Smooth muscle cell (in vitro differentiated cells): ENCODE measurements around the gene CETP. TPM values are rescaled to one million over a fixed set of nuclear protein-coding genes. Genes with fewer than 3 reads are reported as not detected.

Source experiments
- DNase-seq: peaks from one replicate; lab custom pipeline; 2025; ENCODE audit not compliant: unreplicated experiment; lab: John Stamatoyannopoulos, UW
- H2AFZ ChIP-seq: fragments of 200-600 bp; sonication (generic); 2 replicates; pipeline ENCODE4 v1.6.0; 2016; ENCODE audit warnings: antibody characterized with exemption, low read depth, mild to moderate bottlenecking
- H3F3A ChIP-seq: fragments of 200-600 bp; sonication (generic); 2 replicates; pipeline ENCODE4 v1.6.0; 2017; ENCODE audit warnings: antibody characterized with exemption, low read depth
- H3K27ac ChIP-seq: fragments of 200-600 bp; sonication (generic); 2 replicates; pipeline ENCODE4 v1.5.1; 2016; ENCODE audit warnings: low read depth, mild to moderate bottlenecking
- H3K27me3 ChIP-seq: fragments of 200-600 bp; sonication (generic); 2 replicates; pipeline ENCODE4 v1.6.1; 2016; ENCODE audit warnings: low read depth, mild to moderate bottlenecking
- H3K36me3 ChIP-seq: fragments of 200-600 bp; sonication (generic); 2 replicates; pipeline ENCODE4 v1.5.1; 2016; ENCODE audit warnings: low read depth
- H3K4me1 ChIP-seq: fragments of 200-600 bp; sonication (generic); 2 replicates; pipeline ENCODE4 v1.5.1; 2016; ENCODE audit warnings: low read depth
- H3K4me2 ChIP-seq: fragments of 200-600 bp; sonication (generic); 2 replicates; pipeline ENCODE4 v1.6.0; 2016; ENCODE audit warnings: mild to moderate bottlenecking
- H3K4me3 ChIP-seq: fragments of 200-600 bp; sonication (generic); 2 replicates; pipeline ENCODE4 v1.5.1; 2016; ENCODE audit warnings: mild to moderate bottlenecking
- H3K79me2 ChIP-seq: fragments of 200-600 bp; sonication (generic); 2 replicates; pipeline ENCODE4 v1.6.0; 2016; ENCODE audit warnings: low read depth, mild to moderate bottlenecking
- H3K9ac ChIP-seq: fragments of 200-600 bp; sonication (generic); 2 replicates; pipeline ENCODE4 v1.6.0; 2016; ENCODE audit warnings: low read depth
- H3K9me3 ChIP-seq: fragments of 200-600 bp; sonication (generic); replicated peaks from 2 replicates; pipeline ENCODE4 v1.5.1; 2016; ENCODE audit warnings: low read depth
- H4K20me1 ChIP-seq: fragments of 200-600 bp; sonication (generic); 2 replicates; pipeline ENCODE4 v1.6.0; 2016; ENCODE audit warnings: low read depth
- CTCF ChIP-seq: fragments of 200-600 bp; sonication (generic); IDR thresholded peaks from 2 replicates; pipeline ENCODE4 v1.5.1; 2017; ENCODE audit warnings: borderline replicate concordance, mild to moderate bottlenecking, antibody characterized with exemption; ENCODE audit not compliant: insufficient read depth, poor library complexity, severe bottlenecking
- WGBS: methylation state at CpG from one replicate; pipeline ENCODE4 v1.1.7; 2016; ENCODE audit warnings: low lambda C conversion rate; 5-methylcytosine and 5-hydroxymethylcytosine counted together
- polyA plus RNA-seq: library from polyadenylated mRNA; unstranded; fragments of >200 nt; fragmentation: Nextera tagmentation; extraction: Ambion mirVana; gene quantifications from 2 replicates; pipeline ENCODE4 v1.2.1, GENCODE V29; 2016
- total RNA-seq: library from RNA; depleted of rRNA; stranded (reverse); fragments of >200 nt; gene quantifications from 2 replicates; pipeline ENCODE4 v1.2.3, GENCODE V29; 2014

The CETP gene
- total and polyA plus RNA-seq, 2 experiments from 2014 or later = not detected

- WGBS = 60% methylated on average over 2 of the region's 2 CpGs
These were observed 31.5 kb downstream of the CETP start for GRCh38 chr16:56993204-56993603.

GRCh38 chr16:56994311-56994710, 32.6 kb downstream of the CETP start:
- Histone ChIP-seq H3K27me3 (peaks cover 7% of the 10 kb centered on the region), H3K4me3 (no peak overlapping the region), H3K9ac (no peak overlapping the region), H3K36me3 (no peaks in the 10 kb centered on the region), H3F3A (no peaks in the 10 kb centered on the region), H4K20me1 (no peaks in the 10 kb centered on the region), H3K27ac (no peak overlapping the region), H3K9me3 (no peaks in the 10 kb centered on the region), H3K4me1 (no peaks in the 10 kb centered on the region), H3K79me2 (no peaks in the 10 kb centered on the region), H2AFZ (no peak overlapping the region), H3K4me2 (no peak overlapping the region)
- TF ChIP-seq CTCF = no peak
- WGBS = 82% methylated on average over 5 of the region's 5 CpGs
- DNase-seq = no peak

More at GRCh38 chr16:56993204-56993603, 31.5 kb downstream of the CETP start:
- no peak overlapping the region for H3K9ac ChIP-seq
- H3F3A ChIP-seq = no peaks in the 10 kb centered on the region
- H4K20me1 ChIP-seq = no peaks in the 10 kb centered on the region
- H3K4me1 ChIP-seq = no peaks in the 10 kb centered on the region
- no peak overlapping the region for H3K27ac ChIP-seq
- no peaks in the 10 kb centered on the region for H3K9me3 ChIP-seq
- H3K79me2 ChIP-seq = no peaks in the 10 kb centered on the region
- no peaks in the 10 kb centered on the region for H3K36me3 ChIP-seq
- DNase-seq = no peak
- H3K4me3 ChIP-seq = no peak overlapping the region
- peaks cover 7% of the 10 kb centered on the region for H3K27me3 ChIP-seq
- H2AFZ ChIP-seq = no peak overlapping the region
- TF ChIP-seq CTCF = no peak
- no peak overlapping the region for H3K4me2 ChIP-seq

GRCh38 chr16:56995136-56995805, 33.5 kb downstream of the CETP start:
- WGBS = 84% methylated on average over 12 of the region's 12 CpGs
- Histone ChIP-seq H3K36me3 (no peaks in the 10 kb centered on the region), H3K4me3 (no peak overlapping the region), H3K9ac (no peak overlapping the region), H3F3A (no peaks in the 10 kb centered on the region), H3K4me2 (no peak overlapping the region), H3K27ac (no peak overlapping the region), H3K9me3 (no peaks in the 10 kb centered on the region), H4K20me1 (no peaks in the 10 kb centered on the region), H3K4me1 (no peaks in the 10 kb centered on the region), H3K79me2 (no peaks in the 10 kb centered on the region), H3K27me3 (peaks cover 7% of the 10 kb centered on the region), H2AFZ (no peak overlapping the region)
- TF ChIP-seq CTCF = no peak
- no peak for DNase-seq

- Histone ChIP-seq H2AFZ (no peak overlapping the region), H4K20me1 (no peaks in the 10 kb centered on the region), H3K36me3 (no peaks in the 10 kb centered on the region), H3F3A (no peaks in the 10 kb centered on the region), H3K4me1 (no peaks in the 10 kb centered on the region), H3K4me2 (no peak overlapping the region), H3K79me2 (no peaks in the 10 kb centered on the region), H3K27ac (no peak overlapping the region), H3K4me3 (no peak overlapping the region), H3K9me3 (no peaks in the 10 kb centered on the region), H3K27me3 (no peaks in the 10 kb centered on the region), H3K9ac (no peak overlapping the region)
- 96% methylated on average over 5 of the region's 5 CpGs for WGBS
- TF ChIP-seq CTCF = no peak
- no peak for DNase-seq
These were observed 35.5 kb downstream of the CETP start for GRCh38 chr16:56997264-56997663.
